OCI-M2 (cell line): ENCODE data around the gene FAM111B.
"Not testable (repeated sequence)": the region's sequence is repeated elsewhere in the genome, so short reads cannot be mapped to it uniquely, and the experiment has no call there.

Experiments
- DNase-seq: peaks from one replicate; lab custom pipeline; 2025; ENCODE audit not compliant: unreplicated experiment; lab: John Stamatoyannopoulos, UW

FAM111B gene

DNA sequence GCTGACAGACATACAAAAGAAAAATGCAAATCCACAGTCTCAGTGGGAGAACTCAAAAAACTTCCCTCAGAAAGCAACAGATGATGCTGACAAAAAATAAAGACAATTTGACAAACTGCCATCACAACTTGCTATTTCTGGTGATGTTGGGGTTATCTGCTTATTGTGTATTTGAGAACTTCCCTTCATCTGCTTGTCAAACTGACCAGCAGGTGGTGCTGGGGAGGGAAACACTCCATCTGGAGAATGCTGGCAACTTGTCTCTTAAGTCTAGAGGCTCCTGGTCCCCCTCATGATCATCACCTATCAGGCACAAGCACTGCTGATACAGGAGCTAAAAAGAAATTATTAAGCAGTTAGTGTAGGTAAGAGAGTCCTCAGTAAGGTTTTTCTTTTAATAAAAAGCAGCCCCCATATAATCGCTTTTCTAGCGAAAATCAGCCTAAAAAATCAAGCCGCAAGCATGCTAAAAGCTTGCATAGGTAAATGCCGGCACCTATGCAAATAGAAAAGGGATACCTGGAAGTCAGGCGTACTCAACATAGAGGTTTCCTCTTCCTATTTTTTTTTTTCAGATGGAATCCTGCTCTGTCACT is 9.8 kb upstream of the FAM111B start:
- no peak for DNase-seq

- DNase-seq: not testable (repeated sequence)
Observed at GRCh38 chr11:59097938-59098337, 9.1 kb upstream of the FAM111B start.

GRCh38 chr11:59102259-59102765 is 4.7 kb upstream of the FAM111B start:
- no peak for DNase-seq

- not testable (repeated sequence) for DNase-seq
Observed at GRCh38 chr11:59107721-59108120, 684 bp downstream of the FAM111B start.

GRCh38 chr11:59112494-59112893 is 5.5 kb downstream of the FAM111B start:
- DNase-seq: no peak

GRCh38 chr11:59114344-59114743 is 7.3 kb downstream of the FAM111B start:
- no peak for DNase-seq

DNA sequence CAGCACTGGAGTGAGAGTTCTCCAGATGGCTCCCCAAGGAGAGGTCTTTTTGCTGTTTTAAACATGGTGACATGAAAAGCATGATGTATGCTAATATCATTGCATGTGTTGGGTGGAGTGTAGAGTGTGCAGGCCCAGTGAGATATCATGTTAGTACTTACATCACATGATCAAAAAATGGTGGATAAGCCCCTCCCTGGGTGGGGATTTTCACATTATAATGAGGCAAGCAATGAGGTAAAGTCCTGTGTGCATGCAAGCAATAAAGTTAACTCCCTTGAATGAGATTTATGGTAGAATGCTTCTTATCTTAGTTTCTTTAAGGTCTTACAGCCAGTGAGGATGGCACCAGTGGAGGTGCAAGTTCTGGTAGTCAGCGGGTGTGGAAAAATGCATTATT is 8.5 kb downstream of the FAM111B start:
- no peak for DNase-seq

DNA sequence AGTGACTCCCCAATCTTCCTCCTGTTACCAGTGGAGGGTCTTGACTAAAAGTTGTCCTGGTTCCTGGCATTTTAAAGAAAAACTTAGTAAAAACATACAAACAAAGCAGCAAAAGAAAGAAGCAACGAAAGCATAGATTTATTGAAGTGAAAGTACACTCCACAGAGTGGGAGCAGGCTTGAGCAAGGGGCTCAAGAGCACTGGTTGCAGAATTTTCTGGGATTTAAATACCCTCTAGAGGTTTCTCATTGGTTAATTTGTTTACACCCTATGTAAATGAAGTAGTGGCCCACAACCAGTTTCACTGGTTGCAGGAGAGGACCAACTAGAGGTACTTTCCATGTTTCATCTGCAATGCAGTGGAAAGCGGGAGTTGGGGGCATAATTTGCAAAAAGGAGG is 10.7 kb downstream of the FAM111B start:
- no peak for DNase-seq

GRCh38 chr11:59119826-59120225 is 12.8 kb downstream of the FAM111B start:
- no peak for DNase-seq

DNA sequence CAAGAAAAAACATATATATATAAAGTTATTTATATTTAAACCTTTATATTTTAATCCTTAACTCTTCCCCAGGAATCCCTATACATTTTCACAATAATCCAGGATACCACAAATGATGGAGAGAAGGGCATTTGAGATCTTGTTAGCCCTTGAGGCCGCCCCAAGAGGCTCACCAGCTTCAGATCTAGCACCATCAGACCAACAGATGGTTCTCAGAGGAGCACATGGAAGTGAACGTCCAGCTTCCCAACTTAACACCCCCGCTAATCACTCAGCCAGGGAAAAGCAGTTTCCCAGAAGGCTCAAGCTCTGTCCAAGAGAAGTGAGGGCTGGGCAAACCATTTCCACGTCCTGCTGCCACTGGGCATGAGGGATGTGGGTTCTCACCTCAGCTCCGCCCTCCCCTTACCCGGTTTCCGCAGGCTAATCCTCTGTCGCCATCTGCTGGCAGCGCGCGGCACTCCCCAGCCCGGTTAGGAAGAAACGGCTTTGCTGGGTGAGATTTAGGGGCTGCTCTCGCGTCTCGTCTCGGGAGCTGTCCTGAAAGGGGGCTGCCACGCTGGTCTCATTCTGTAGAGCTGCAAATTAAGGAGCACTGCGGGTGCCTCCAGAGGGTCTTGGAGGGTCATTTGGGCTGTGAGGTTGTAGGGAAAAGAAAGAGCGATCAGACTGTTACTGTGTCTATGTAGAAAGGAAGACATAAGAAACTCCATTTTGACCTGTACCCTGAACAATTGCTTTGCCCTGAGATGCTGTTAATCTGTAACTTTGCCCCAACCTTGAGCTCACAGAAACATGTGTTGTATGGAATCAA is 28.8 kb downstream of the FAM111B start:
- DNase-seq: peak; percentile 30

DNA sequence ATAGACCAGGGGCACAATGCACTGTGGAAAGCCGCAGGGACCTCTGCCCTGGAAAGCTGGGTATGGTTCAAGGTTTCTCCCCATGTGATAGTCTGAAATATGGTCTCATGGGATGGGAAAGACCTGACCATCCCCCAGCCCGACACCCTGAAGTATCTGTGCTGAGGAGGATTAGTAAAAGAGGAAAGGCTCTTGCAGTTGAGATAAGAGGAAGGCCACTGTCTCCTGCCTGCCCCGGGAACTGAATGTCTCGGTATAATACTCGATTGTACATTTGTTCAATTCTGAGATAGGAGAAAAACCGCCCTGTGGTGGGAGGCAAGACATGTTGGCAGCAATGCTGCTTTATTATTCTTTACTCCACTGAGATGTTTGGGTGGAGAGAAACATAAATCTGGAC is 29.5 kb downstream of the FAM111B start:
- DNase-seq: not testable (repeated sequence)

GRCh38 chr11:59137190-59137589 is 30.2 kb downstream of the FAM111B start:
- DNase-seq: no peak

- no peak for DNase-seq
Observed at GRCh38 chr11:59138643-59139042, 31.6 kb downstream of the FAM111B start.

GRCh38 chr11:59141191-59141590 is 34.2 kb downstream of the FAM111B start:
- DNase-seq: no peak

GRCh38 chr11:59141673-59142460 is 34.8 kb downstream of the FAM111B start:
- DNase-seq: no peak

DNA sequence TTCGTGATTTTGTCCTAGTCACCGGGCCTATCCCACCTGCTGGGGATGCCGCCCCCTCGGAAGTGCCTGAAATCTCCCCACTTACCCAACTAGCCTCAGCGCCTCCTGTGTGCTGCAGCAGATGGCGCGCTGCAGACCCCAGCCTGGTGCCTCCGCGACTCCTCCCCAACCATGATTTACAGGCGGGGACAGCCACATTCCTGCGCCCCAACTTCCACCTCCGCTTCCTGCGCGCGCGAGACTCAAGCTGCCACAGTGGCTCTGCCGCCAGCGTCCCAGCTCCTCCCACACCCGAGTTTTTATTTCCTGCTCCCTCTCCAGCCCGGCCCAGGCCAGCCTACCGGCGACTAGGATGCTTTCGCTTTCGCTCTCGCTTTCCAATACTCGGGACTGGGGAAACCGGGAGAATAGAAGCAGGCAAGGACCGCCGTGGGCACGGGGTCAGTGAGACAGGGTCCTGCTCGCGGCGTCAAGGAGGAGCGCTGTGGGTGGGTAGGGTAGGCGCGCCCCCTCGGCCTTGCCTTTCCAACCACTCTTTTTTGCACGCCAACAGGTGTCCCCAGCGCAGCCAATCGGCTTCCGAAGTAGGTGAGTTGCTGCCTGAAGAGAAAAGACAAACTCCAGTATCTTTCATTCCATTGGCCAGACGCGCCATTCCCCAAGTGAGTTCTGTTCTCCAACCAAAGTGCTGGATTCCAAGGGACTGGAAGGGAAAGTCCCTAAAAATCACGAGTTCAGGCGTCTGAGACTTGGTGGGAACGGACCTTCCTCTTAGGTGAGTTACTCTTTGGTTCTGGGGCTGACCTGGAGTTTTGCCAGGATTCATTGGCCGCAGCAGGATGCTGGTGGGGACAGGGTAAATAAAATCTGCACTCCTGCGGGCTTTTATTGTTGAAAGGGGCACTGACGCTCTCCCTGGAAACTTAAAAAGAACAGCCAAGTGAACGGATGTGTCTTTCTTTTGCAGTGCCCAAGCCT is 35.8 kb downstream of the FAM111B start, which contains the start of gene FAM111A:
Gene FAM111A (plus strand): TSS at position 327 of the 978 bp plus-strand sequence. CDS start 6,017 bp downstream, outside the sequence.
- DNase-seq: no peak

GRCh38 chr11:59144096-59144495 is 37.1 kb downstream of the FAM111B start:
- no peak for DNase-seq

DNA sequence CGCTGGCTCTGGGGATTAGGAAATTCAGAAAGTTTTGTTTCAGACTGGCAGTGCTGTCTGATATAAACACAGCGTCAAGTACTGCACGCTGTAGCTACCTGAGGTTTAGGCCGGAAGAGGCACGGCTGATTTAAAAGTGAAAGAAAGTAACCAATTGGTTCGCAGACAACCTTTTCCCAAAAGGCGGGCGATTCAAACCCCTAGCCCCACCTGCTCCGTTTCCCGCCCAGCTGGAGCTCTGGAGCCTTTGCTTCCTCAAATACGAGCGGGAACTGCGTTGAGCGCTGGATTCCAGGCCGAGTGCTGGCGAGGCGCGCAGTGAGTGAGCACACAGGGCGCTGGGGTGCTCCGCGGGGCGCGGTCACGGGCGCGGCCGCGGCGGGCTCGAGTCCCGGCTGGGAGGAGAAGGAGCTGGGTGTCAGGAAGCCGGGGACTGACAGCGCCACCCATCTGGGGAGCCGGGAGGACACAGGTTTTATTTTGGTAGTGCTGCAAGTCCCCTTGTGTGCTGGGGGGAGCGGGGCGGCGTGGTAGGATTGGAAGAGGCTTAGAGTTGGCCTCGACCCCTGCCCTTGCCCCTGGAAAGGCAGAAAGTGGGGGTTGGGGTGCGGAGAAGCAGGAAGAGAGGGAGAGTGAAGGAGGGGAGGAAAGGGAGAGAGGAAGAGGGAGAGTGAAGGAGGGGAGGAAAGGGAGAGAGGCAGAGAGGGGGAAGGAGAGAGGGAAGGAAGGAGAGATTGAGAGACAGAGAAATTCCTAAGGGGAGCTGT is 37.7 kb downstream of the FAM111B start:
- no peak for DNase-seq

- no peak for DNase-seq
Observed at GRCh38 chr11:59145534-59145933, 38.5 kb downstream of the FAM111B start.

DNA sequence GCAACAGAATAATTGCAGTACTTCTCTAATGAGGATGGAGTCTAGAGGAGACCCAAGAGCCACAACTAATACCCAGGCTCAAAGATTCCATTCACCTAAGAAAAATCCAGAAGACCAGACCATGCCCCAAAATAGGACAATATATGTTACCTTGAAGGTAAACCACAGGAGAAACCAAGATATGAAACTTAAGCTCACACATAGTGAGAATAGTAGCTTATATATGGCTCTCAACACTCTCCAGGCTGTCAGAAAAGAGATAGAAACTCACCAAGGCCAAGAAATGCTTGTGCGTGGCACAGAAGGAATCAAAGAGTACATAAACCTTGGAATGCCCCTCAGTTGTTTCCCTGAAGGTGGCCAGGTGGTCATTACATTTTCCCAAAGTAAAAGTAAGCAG is 44.7 kb downstream of the FAM111B start:
- no peak for DNase-seq
